Measurements from ENCODE around the gene ADM. TPM values are rescaled to one million over a fixed set of nuclear protein-coding genes. Genes with fewer than 3 reads are reported as not detected.

The ADM gene
- total and polyA plus RNA-seq, 8 donors: 4.1 to 20.0 (median 7.4) TPM

DNA sequence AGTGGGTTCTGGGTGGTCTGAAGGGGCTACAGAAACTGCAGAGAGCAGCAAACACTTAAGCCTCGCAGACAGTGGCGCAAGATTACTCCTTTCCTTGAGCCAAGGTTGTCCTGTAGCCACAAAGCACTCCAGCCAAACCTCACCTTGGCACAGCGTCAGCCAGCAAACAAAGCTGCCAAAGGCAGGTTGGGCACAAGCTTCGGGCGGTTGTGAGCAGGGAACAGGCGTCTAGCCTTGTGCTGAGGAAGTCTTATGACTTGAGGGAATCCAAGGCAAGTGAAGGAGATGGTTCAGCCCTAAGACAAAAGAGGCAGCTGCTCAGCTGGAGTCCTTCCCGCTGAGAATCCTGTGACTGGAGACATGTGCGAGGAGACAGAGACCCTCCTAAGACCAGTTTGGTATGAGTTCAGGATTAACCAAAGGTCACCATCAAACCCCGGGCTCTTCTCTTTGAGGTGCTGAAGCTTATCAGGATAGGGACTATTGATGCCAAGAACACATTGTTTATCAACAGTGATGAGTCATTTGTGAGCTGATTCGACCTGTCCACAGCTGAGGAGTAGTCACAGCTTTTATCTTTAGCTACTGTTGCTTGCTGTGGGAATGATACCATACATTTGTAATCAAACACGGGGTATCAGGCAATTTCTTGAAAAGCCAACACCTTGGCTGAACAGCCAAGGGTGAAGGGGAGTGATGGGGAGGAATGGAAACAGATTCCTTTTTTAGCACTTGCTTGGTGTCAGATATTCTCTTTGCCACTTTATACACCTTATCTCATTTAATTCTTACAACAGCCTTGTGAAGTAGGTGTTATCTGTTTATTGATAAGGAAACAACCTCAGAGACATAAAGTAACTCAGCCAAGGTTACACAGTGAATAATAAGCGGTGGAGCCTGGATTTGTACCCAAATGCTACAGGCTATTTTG, 4.6 kb downstream of the ADM start:
- 15 to 17% methylated on average over 12 of the region's 12 CpGs for WGBS, 2 donors
- ATAC-seq: peak; percentile 49 to 67 (median 56)
- H3K4me1 ChIP-seq: peaks cover 9 to 35% (median 21%) of the 10 kb centered on the region in 3 donors
- no peaks in the 10 kb centered on the region for H3K36me3 ChIP-seq
- no peak overlapping the region for H3K4me3 ChIP-seq
- H3K27ac ChIP-seq: peak overlapping the region in 2 of 4 donors; percentile 6 to 46
- H3K9me3 ChIP-seq: no peaks in the 10 kb centered on the region
- intact Hi-C loops (cut with DNase I): loop anchor here in 2 of 3 donors (5.0 kb wide), 2 partner anchors 97 to 102 kb away; no protein-coding TSS in a partner anchor
- TF ChIP-seq, protein P1, sequence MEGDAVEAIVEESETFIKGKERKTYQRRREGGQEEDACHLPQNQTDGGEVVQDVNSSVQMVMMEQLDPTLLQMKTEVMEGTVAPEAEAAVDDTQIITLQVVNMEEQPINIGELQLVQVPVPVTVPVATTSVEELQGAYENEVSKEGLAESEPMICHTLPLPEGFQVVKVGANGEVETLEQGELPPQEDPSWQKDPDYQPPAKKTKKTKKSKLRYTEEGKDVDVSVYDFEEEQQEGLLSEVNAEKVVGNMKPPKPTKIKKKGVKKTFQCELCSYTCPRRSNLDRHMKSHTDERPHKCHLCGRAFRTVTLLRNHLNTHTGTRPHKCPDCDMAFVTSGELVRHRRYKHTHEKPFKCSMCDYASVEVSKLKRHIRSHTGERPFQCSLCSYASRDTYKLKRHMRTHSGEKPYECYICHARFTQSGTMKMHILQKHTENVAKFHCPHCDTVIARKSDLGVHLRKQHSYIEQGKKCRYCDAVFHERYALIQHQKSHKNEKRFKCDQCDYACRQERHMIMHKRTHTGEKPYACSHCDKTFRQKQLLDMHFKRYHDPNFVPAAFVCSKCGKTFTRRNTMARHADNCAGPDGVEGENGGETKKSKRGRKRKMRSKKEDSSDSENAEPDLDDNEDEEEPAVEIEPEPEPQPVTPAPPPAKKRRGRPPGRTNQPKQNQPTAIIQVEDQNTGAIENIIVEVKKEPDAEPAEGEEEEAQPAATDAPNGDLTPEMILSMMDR (IDR thresholded peaks at IDR 0.05): no peak
- H3K27me3 ChIP-seq: no peaks in the 10 kb centered on the region
- no peak for FAIRE-seq
- peak; percentile 83 to 95 (median 90) for DNase-seq

DNA sequence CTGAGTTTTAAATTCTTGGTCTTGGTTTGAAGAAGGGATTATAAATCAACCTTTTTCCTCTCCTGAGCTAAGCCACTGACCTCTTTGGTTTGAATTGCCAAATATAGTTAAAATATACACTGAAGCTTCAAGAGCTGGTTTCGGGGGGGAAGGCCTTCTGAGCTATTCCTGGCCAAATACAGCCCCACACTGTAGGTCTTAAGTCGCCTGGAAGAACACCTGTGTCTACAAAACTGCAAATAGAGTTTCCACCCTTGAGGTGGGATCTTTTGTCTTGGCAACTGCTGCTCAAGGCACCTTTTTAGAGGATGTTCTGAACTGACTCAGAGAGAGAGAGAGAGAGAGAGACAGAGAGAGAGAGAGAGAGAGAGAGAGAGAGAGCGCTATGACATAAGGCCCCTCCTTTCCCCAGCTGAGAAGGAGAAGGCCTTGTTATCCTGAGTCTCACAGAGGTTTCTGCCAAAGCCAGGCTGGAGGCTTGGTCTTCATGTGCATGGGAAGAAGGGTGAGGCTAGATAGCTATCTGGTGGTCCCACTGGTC, 5.5 kb downstream of the ADM start:
- Histone ChIP-seq H3K27me3 (no peaks in the 10 kb centered on the region), H3K4me3 (no peak overlapping the region), H3K4me1 (peaks cover 9 to 35% (median 21%) of the 10 kb centered on the region in 3 donors), H3K27ac (no peak overlapping the region), H3K36me3 (no peaks in the 10 kb centered on the region), H3K9me3 (no peaks in the 10 kb centered on the region)
- no peak for ATAC-seq
- WGBS, 2 donors: 79 to 84% methylated on average over 3 of the region's 3 CpGs
- TF ChIP-seq, protein P1 (IDR thresholded peaks at IDR 0.05): no peak
- intact Hi-C loops (cut with DNase I): no loop called here
- no peak for DNase-seq
- no peak for FAIRE-seq

DNA sequence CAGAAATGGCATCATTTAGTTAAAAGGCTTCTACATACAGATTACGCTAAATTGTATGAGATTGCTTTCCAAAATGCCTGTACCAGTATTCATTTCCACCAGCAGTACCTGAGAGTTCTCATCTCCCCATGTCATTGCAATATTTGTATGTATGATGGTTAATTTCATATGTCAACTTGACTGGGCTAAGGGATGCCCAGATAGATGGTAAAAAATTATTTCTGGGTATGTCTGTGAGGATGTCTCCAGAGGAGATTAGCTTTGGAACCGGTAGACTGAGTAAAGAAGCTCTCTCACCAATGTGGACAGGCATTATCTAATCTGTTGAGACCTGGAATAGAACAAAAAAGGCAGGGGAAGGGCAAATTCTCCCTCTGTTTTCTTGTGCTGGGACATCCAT, 6.9 kb downstream of the ADM start:
- FAIRE-seq: no peak
- ATAC-seq: no peak
- intact Hi-C loops (cut with DNase I): no loop called here

DNA sequence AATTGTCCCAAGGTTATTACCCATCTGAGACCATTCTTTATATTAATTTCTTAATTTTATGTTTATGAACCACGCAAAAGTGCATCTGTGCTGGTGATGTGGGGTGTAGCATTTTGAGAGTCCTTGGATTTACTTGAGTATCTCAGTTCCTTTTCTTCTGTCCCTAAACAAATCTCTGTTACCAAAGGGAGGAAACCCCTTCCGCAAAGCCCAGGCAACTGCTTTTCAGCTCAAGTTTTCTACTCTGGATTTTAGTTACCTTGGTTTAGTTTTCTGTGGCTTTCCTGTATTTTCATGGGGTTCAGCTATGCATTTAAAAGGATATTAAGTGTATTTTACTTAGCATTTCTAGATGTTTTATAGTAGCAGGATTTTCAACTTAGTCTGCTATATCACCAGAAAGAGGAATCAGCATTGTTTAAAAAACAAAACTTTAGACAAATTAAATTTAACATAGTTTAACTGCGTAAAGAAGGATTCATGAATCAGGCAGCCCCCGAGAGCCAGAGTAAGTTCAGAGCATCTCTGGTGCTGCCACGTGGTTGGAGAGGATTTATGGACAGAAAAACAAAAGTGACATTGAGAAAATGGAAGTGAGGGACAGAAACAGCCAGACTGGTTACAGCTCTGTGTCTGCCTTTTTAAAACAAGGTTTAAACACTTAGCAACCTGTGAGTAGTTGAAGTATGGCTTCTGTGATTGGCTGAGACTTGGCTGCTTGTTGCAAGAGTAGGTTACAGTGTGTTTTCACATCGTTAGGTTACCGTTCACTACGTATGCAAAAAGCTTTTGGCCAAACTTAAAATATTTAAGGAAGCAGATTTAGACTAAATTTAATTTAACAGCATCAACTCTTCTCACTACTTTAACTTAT, 9.6 kb downstream of the ADM start:
- no peaks in the 10 kb centered on the region for H3K27me3 ChIP-seq
- intact Hi-C loops (cut with DNase I): no loop called here
- TF ChIP-seq, protein P1 (IDR thresholded peaks at IDR 0.05): no peak
- no peak overlapping the region for H3K27ac ChIP-seq
- ATAC-seq: peak in 3 of 4 donors; percentile 76 to 84 (median 80)
- 49 to 65% methylated on average over 8 of the region's 8 CpGs for WGBS, 2 donors
- no peaks in the 10 kb centered on the region for H3K9me3 ChIP-seq
- H3K4me3 ChIP-seq: no peak overlapping the region
- DNase-seq: no peak
- H3K36me3 ChIP-seq: no peaks in the 10 kb centered on the region
- FAIRE-seq: no peak
- H3K4me1 ChIP-seq: peaks cover 5 to 8% (median 7%) of the 10 kb centered on the region in 3 donors

More for the DNA sequence above, 6.9 kb downstream of the ADM start:
- Histone ChIP-seq H3K9me3 (no peaks in the 10 kb centered on the region), H3K27me3 (no peaks in the 10 kb centered on the region), H3K4me1 (peaks cover 9 to 29% (median 21%) of the 10 kb centered on the region in 3 donors), H3K27ac (no peak overlapping the region), H3K4me3 (no peak overlapping the region), H3K36me3 (no peaks in the 10 kb centered on the region)
- DNase-seq: no peak
- TF ChIP-seq, protein P1 (IDR thresholded peaks at IDR 0.05): no peak
- WGBS, 2 donors: 88% methylated on average over 2 of the region's 2 CpGs

Measured in pancreas (tissue), 10 donors.